ENCODE results near the gene SERPINA5. TPM values are rescaled to one million over a fixed set of nuclear protein-coding genes. Genes with fewer than 3 reads are reported as not detected.

The SERPINA5 gene
- total RNA-seq, 6 experiments from 2014 or later = 24.7 to 317 (median 167) TPM

DNA sequence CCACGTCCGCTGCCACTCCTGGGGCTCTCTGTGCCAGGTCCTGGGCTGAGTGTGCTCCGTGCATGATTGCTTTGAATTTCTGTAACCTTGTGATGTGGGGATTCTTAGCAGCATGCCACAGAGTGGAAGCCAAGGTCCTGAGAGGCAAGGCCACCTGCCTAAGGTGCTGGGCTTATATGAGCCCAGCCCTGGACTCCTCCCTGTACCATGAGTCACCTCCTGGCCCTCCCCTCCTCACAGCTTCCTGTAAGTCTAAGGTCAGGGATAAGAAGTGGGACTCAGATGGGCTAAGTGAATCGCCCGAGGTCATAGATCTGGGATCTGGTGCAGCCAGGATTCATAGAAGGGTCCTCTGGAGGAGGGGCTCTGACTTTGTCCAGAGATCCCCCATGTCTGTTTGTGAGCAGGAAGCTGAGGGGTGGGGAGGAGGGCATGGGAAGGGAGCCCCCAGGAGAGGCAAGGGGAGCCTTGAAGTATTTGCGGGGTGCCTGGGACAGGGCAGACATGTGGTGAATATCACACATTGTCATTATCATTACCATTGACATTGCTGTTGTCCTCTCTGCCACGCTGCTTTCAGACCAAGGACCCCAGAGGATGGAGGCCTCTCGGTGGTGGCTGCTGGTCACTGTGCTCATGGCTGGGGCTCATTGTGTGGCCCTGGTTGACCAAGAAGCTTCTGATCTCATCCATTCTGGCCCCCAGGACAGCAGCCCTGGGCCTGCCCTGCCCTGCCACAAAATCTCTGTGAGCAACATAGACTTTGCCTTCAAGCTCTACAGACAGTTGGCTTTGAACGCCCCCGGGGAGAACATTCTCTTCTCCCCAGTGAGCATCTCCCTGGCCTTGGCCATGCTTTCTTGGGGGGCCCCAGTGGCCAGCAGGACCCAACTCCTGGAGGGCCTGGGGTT is 59.8 kb downstream of the SERPINA5 start:
- ATAC-seq (no peak), DNase-seq (peak in 1 of 3 donors; percentile 28)
- intact Hi-C loops (cut with DNase I) = no loop called here
- Histone ChIP-seq H3K4me1 (peaks cover 0 to 21% (median 11%) of the 10 kb centered on the region in 4 donors), H3K4me3 (no peak overlapping the region), H3K27me3 (no peaks in the 10 kb centered on the region), H3K27ac (no peak overlapping the region), H3K36me3 (no peaks in the 10 kb centered on the region), H3K9me3 (no peaks in the 10 kb centered on the region)
- TF ChIP-seq CTCF (IDR thresholded peaks at IDR 0.05) (no peak), POLR2A (IDR thresholded peaks at IDR 0.05) (no peak)
- WGBS (ENCODE audit: insufficient coverage, low coverage, low lambda C conversion rate, missing lambda C conversion rate) = 50% methylated on average over 3 of the region's 10 CpGs

DNA sequence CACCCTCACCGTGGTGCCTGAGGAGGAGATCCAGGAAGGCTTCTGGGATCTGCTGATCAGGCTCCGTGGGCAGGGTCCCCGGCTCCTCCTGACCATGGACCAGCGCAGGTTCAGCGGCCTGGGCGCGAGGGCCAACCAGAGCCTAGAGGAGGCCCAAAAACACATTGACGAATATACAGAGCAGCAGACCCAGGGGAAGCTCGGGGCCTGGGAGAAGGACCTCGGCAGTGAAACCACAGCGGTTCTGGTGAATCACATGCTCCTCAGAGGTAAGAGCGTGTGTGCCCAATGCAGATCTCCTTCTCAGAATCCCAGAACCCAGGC is 60.4 kb downstream of the SERPINA5 start:
- H3K4me3 ChIP-seq = no peak overlapping the region
- no peaks in the 10 kb centered on the region for H3K9me3 ChIP-seq
- H3K27ac ChIP-seq = no peak overlapping the region
- ATAC-seq (no peak), DNase-seq (no peak)
- 100% methylated on average over 1 of the region's 12 CpGs for WGBS (ENCODE audit: insufficient coverage, low coverage, low lambda C conversion rate, missing lambda C conversion rate)
- intact Hi-C loops (cut with DNase I) = no loop called here
- TF ChIP-seq POLR2A (IDR thresholded peaks at IDR 0.05) = no peak
- TF ChIP-seq CTCF (IDR thresholded peaks at IDR 0.05) = no peak
- H3K36me3 ChIP-seq = no peaks in the 10 kb centered on the region
- H3K4me1 ChIP-seq = peaks cover 0 to 15% (median 6%) of the 10 kb centered on the region in 4 donors
- H3K27me3 ChIP-seq = no peaks in the 10 kb centered on the region

Other genes starting within 250 kb of the SERPINA5 start
- gene SERPINA2, start 214.7 kb upstream of the SERPINA5 start, total RNA-seq = not detected
- over 10,000 TPM; 18,575 to 39,670 (median 31,917) TPM for gene SERPINA1, start 192.8 kb upstream of the SERPINA5 start, total RNA-seq
- gene SERPINA11, start 128.6 kb upstream of the SERPINA5 start, total RNA-seq = 100 to 1,000 TPM in 4 of 6 experiments, 10 to 100 TPM in 2; 79.7 to 414 (median 172) TPM
- under 1 TPM in 1 of 6 experiments, not detected in 5; 0.18 TPM for gene SERPINA9, start 105.2 kb upstream of the SERPINA5 start, total RNA-seq
- gene SERPINA12, start 72.0 kb upstream of the SERPINA5 start, total RNA-seq = 1 to 10 TPM in 1 of 6 experiments, under 1 TPM in 2, not detected in 3; 0.26 to 2.8 (median 0.39) TPM
- 100 to 1,000 TPM in 4 of 6 experiments, 10 to 100 TPM in 2; 41.2 to 204 (median 145) TPM for gene SERPINA4, start 20.0 kb upstream of the SERPINA5 start, total RNA-seq
- gene SERPINA3, start 31.0 kb downstream of the SERPINA5 start, total RNA-seq = over 10,000 TPM in 2 of 6 experiments, 1,000 to 10,000 TPM in 4; 5,211 to 12,749 (median 8,707) TPM
- gene GSC, start 188.7 kb downstream of the SERPINA5 start, total RNA-seq = not detected

All from right lobe of liver (tissue), 6 donors.